Activated T-helper 1 cell treated with Interleukin-2 at 50 U/mL for 16 hours (primary cell): Measurements from ENCODE around the gene LCP2.
A peak's percentile ranks its signal among the peaks of the same experiment; 100 is the strongest.

ENCODE experiments used
- DNase-seq: peaks from one replicate; pipeline ENCODE4 v3.0.0-alpha.2; 2020; ENCODE audit warnings: low read depth

LCP2 gene

DNA sequence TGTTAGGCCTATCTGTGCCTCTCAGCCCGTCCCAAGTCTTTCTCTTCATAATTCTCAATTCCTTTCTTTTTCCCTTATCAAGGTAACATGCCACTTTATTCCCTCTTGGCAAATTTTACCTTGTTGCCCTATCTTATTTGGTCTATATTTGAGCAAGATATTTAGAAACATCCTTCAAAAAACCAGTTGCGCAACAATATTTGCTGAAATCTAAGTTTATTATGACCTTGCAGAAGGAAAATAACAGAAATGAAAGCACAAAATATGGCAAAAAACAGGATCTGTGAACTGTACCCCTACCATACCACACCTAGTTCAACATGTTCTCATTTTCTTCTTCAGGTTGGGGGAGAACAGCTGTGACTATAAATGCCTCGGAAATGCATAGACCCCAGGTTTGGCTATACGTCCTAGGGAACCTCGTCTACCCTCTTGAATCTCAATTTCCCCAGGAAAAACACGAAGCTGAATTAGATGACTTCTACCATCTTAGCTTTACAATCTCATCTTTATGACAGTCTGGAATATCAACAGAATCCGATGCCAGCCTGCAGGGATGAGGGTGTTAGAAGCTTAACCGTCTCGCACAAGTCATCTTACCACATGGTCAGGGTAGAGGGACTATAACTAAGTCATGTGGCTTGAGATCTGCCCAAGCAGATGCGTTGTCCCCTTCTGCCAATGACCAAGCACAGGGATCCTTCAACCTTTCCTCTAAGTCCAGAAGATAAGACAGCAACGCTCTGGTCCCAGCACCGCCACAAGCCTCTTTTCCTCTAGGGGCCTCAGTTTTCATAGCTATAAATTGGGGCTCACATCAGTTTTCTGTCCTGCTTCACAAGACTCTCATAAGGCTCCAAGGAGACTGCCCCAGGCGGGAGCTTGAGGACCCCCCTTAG is 1.3 kb downstream of the LCP2 start:
- no peak for DNase-seq

DNA sequence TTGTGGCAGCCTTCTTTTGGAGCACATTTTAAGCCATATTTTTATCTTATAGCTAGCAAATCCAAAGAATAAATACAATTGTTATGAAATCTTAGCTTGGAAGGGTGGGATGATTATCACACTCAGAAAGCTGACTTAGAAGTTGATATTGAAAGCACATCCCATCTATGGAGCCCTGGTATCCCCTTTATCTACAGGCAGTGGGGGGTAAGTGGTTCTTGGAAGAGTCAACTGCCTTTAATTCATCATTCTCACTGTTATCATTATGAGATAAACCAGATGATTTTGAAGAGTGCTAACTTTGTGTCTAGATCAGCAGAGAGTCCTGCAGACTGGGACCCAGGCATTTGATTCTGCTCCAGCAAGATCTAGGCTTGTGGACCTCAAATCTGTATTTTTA is 3.0 kb downstream of the LCP2 start:
- no peak for DNase-seq

DNA sequence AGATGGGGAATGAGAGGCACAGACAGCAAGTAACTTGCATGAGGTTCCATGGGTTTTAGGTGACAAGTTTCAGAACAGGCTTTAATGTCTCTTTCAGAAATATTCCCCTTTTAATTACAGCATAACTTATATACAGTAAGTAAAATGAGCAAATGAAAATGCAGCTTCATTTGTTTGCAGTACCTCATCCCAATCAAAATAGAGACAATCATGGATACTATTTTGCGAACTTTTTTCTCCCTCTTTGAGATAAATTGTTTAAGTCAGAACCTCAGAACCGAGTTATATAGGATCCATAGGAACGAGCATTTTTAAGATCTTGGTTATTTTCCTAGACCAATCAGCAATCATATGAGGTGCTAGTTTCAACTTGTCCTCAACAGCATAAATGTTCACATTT is 3.5 kb downstream of the LCP2 start:
- DNase-seq = no peak

DNA sequence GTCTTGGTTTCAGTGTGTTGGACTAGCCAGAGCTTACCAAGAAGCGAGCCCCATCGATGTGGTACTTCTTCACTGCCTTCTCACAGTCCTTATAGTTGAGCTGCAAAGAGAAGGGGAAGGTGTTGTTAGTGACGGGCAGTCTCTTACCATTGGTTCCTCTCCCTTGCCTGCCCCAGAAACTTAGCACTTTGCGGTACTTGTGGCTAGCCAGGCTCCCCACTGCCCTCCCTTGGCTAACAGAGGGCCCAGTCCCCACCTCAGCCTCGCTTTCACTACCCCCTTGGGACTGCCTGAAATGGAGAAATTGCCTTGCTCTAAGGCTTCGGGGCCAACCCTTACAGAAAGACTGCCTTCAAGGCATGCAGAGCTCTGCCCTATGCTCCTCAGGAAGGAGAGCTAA is 4.3 kb downstream of the LCP2 start:
- DNase-seq = no peak

DNA sequence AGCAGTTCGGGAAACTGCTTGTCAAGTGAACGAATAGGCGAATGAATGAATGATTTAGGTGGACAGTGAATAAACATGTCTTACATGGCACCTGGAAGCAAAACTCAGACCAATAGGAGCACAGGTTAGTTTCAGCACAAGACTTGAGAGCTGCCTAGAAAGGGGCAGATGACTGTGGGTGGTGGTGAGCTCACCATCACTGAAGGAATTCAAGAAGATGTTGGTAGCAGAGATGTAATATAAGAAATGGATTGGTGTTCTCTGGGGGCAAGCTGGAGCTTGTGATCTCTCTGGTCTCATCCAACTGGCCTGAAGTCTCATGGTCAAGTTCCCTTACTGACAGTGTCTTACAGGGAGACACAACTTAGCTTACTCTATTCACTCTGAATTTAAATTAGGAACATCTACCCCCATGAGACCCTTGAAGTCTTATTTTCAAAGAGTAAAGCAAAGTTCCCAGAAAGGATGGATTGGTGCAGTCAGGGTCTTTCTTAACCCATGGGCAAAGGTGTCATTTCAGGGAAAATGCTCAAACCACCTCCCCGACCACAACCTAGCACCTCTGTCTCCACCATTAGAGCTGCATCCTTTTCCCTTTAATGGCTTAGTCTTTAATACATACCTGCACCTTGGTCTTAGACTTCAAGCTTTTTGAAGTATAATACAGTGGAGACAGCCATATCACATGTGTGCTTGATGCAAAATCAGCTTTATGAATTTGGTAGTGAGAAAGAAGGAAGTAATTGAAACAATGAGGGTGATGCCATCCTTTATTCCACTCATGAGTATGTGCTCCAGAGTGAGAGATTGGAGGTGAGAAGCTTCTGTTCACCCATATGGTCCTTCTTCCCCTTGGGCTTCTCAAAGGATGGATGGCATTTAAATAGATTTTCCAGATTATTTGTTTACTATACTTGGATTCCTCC is 5.1 kb downstream of the LCP2 start:
- DNase-seq = no peak

DNA sequence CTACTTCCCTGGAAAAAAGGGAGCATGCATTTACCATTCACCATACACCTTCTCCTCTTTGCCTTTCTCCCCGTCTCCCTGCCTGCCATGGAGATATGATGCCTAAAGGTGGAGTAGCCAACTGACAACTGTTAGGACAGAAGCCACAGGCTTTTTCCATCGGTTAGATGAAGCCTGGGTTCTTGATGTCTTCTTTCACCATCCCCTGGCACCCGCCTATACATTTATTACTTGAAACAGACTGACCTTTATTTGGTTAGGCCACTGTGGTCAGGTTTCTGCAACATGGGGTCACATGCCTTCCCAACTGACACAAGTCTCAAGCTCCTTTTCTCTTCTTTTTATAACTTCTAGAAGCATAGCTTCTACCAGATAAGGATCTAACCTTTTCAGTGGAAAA is 7.1 kb downstream of the LCP2 start:
- no peak for DNase-seq

DNA sequence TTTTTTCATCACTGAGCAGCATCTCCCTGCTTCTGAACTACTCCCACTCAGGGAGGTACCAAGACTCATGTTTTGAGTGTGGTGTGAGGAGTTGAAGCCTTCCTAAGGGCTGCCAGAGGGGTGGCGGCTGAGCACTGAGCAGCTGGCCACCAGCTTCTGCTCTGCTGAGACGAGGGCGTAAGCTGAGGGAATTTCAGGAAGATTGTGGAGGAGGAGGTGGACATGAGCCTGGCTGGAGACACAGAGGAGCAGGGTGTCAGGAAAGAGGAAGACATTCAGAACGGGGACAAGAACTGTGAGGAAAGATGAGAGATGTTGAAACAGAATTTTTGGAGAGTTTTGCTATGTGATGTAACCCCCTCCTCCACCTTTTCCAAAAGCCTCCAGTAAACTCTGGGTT is 7.8 kb downstream of the LCP2 start:
- DNase-seq = no peak

DNA sequence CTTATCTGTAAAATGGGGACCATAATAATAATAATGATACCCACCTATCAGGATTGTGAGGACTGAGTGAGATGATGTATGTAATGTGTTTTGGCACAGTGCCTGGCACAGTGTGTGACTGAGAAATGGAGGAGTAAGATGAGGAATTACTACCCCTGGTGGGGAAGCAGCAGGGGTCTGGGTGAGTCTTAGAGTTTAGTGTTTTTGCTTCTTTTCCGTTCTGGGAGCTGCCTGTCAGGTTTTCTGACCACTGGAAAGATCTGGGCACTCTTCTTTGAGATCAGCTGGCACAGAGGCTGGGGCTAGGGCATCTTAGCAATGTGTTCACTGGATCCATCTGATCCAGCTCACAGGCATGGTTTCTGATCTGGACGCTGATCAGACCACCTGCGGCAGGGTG is 8.5 kb downstream of the LCP2 start:
- DNase-seq = no peak

DNA sequence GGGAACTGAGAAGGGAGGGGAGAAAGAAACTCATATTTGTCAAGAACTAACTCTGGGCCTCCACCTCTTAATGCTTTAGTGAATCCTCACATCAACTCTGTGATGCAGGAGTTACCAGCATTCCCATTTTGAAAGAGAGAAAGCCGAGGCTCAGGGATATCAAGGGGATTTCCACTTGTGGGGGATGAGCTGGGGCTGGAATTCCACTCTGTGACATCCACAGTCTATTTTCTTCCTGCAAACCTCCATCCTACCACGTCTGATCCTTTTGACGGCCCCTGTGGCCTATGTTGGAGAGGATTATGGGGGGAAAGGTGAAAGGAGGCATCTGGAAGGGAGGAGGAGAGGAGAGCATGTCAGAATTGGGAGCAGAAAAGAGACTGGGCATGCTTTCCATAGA is 9.0 kb downstream of the LCP2 start:
- DNase-seq = no peak

DNA sequence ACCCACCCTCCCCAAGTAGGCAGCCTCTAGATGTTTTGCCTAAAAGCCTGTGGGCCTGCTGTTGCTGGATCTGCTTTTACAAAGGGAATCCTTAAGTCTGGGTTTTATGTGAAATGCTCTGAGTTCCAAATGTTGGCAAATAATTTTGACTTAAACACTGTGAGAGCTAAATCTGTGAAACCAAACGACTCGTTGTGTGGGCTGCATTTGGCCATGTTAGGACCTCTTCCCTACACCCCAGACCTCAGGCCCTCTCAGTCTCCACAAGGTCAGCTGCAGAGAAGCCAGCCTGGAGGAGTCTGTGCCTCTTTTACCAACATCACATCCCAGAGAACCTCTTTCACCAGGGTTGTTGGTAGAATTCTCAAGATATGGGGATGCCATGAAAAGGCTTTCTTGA is 9.4 kb downstream of the LCP2 start:
- DNase-seq = no peak

DNA sequence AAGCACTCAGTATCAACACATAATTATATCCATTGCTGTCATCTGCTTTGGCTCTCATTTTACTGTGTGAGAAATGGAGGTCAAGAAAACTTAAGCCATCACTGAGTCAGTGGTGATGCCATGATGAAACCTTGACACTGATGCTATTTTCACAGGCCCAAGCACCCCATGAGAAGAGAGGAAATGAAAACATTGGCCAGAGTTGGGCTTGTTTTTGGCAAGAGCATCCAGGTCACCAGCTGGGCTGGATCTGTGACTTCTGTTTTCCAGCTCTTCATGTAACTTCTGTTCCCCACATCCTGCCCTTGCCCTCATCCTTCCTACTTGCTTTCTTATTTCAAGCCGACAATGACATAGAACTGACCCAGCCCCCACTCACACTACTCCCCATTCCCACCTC is 10.0 kb downstream of the LCP2 start:
- no peak for DNase-seq

DNA sequence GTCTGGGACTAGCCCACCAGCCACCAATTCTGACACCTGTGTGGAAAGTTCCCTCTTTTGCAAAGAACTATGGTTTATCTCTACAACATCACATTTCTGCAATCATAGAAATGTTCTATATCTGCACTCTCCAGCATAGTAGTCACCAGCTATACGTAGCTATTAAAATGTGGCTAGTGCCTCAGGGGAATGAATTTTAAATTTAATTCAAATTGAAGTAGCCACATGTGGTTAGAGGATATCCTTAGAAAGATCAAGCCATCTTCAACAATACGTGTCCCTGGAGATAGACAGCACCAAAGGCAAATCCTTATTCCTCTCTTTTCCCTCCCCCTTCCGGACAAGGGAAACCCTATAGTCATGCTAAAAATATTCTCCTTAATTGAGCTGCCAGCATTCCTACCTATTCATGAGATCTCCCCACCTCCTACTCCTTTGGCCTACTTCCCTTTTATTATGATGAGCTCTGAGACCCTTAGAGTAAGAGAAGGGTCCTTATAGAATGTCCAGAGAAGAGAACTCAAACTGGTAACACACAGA is 11.1 kb downstream of the LCP2 start:
- DNase-seq = no peak

DNA sequence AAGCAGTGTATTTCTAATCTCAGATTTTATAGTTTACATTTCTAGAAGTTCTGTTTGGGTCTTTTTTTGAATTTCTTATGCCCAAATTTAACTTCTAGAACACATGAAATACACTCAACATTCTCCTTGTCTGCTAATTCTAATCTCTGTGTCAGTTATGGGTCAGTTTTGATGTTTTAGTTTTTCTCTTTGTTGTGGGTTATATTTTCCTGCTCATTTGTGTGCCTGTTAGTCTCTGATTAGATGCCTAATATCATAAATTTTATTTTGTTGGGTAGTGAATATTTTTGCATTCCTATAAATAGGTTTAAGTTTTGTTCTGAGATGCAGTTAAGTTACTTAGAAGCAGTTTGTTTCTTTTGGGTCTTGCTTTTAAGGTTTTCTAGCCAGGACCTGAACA is 12.4 kb downstream of the LCP2 start:
- DNase-seq = no peak

DNA sequence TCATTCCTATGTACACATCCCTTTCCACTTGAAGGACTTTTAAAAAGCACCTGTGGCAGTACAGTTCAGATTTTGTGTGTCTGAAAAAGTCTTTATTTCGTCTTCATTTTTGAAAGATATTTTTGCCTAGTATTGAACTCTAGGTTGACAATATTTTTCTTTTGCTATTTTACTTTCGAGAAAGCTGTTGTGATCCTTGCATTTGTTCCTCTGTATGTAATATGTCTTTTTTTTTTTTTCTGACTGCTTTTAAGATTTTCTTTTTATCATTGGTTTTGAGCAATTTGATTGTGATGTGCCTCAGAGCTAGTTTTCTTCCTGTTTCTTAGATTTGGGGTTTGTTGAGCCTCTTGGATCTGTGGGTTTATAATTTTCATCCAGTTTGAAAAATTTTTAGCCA is 13.3 kb downstream of the LCP2 start:
- no peak for DNase-seq

DNA sequence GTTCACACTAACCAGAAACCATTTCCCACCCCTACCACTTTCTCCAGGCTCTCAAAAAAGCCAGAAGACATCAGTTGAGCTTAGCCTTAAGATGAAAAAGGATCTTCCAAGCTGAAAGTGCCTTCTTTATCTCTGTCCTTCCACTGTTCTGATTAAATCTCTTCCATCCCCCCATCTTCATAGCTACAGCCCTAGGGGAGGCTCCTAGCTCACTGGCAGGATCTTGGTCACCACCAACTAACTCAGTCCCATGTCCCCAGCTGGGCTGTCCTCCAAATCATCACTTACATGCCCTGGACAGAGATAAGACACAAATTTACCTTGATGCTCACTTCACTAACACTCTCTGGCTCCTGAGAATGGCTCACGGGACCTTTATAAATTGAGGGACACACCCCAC is 14.3 kb downstream of the LCP2 start:
- DNase-seq = no peak

DNA sequence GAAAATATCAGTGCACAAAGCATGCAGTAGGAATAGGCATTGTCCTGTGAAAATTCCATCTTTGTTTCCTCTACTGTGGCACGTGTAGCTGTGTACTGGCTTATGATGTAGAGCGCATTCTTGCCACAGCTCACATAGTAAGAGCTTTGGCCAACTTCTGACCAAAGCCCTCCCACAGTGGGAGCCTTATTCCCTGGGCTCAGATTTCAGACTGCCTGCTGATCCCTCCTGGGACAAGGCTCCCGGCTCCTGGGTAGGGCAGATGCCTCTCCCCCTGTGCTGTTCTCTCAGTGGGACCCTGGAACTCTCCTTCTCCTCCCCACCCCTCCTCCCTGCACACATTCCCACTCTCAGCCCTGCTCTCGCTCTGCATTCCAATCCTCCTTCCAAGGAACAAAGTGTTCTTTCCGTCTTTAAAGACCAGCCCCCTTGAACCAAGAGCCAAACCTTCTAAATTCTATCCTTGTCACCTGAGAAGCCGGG is 17.5 kb downstream of the LCP2 start:
- no peak for DNase-seq

DNA sequence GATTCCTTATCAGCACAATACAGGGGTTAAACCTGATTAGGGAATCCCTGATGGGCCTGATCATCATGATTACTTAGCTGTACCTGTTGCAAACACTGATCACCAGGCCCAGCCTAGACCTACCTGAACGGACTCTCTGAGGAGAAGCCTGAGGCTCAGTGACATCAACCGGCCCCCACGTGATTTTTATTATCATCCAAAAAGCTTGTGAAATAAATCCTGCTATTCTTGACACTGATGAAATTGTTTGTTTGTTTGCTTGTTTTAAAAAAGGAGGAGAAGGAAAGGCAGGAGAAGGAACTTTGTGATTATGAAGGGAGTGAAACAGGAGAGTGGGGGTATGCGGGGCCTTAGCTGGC is 18.1 kb downstream of the LCP2 start:
- no peak for DNase-seq

DNA sequence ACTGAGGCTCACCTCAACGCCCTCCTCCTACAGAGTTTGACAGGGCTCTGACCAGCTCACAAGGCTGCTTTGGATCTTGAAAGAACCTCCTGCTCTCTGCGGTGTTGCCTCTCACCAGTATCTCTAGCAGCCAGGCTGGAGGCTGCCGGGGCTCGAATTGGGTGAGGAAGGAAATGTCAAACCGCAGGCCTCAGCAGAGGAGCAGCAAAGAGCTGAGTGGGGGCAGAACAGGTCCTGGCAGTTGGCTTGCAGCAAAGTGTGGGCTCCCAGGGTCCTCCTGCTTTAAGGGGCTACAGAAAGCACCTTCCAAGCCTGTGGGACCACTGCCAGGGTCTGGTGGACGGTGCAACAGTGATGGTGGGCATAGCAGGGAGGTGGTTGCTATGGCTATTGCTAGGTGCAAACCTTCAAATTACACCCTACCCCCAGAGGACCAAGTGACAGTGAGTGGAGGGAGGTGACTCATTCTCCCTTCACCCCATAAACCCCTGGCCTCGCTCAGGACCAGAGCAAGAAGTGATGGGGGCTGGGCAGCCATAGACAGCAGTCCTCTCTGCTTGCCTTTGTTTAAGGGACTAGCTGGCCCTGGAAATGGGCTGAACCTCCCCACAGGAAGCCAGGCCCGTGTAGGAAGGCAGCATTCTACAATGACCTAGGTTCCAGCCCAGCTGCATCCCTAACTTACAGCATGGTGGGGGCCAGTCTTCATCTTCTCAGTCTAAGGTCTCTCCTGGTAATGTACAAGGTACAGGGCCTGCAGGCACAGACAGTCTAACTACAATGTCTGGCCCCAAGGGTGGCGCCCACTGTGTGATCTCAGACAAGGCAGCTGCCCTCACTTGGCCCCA is 18.7 kb downstream of the LCP2 start:
- peak; percentile 79 for DNase-seq

DNA sequence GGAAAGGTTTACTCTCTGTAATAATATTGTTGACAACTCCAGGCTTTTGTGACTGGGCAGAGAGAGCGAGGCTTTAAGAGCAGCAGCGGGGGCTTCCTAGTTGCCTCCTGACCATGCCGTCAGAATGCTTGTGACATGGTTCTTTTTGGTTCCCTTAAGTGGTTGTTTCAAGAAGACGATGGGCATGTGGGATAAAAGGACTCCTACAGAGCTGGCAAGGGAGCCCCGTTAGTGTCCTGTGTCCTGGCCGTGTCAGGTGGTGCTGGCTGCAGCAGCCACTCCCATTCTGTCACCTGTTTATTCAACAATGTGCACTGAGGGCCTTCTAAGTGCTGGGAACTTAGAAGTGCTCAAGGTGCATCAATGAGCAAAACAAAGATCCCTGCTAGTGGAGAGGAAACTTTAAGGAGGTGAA is 19.7 kb downstream of the LCP2 start:
- DNase-seq = no peak

DNA sequence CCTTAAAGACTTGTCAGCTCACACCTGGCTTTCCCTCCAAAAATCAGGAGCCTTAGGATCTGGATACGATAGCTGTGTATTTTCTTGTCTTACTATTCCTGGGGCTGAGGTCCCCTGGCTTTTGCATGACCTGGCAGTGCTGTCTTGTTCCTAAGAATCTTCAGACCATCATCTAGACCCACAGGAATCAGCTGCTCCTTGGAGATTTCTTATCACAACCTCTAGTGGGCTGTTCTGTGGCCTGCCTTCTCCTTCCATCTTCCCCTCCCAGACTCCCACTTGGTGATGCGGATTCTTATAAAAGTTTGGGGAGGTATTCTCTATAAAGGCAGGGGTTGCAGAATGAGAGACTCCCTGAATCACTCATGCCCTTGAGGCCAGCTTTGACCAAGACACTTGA is 21.4 kb downstream of the LCP2 start:
- DNase-seq = no peak

DNA sequence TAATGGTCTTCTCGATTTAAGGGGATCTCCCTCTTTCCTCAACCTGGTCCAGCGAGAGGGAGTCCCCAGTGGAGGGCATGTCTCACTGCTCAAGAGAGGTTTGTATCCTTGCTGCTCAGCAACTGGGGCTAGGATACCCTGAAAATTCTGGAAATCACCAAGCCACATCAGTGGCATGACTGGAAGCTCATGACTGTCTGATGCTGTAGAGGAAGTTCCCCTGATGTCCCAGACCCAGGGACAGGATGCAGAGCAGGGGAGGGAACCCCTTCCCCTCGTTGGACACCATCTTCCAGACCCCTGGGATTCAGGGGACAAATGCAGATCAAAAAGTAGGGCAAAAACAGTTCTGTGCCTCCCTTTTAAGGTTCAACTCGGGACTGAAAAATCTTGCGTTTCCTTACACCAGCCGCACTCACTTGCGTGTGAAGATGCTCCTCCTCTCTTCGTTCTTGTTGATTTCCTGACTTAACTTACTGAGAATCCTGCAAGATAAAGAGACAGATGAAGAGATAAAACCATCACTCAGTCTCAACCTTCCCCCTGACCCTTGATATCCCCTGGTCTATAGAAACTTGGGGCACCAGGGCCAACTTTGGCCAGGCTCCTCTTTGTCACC is 22.1 kb downstream of the LCP2 start:
- DNase-seq = no peak
